RWPE2 (cell line): ENCODE data around the gene YPEL1.

ENCODE experiments used
- ATAC-seq: fragments of 200-7000 bp; cut with Tn5 transposase; 3 replicates; pipeline ENCODE4 v1.9.1; 2021; ENCODE audit warnings: low read depth
- DNase-seq: peaks from one replicate; pipeline ENCODE4 v3.0.0-alpha.2; 2020; ENCODE audit warnings: low spot score
- H3K27ac ChIP-seq: fragments of 450-650 bp; 2 replicates; pipeline ENCODE4 v1.5.1; 2017; ENCODE audit warnings: mild to moderate bottlenecking; ENCODE audit not compliant: poor library complexity, severe bottlenecking
- H3K27me3 ChIP-seq: fragments of 250-450 bp; sonication (Bioruptor Pico); 2 replicates; pipeline ENCODE4 v1.5.1; 2021; ENCODE audit warnings: mild to moderate bottlenecking, moderate library complexity; ENCODE audit not compliant: insufficient read depth, poor library complexity, severe bottlenecking
- H3K36me3 ChIP-seq: fragments of 250-450 bp; sonication (Bioruptor Pico); 2 replicates; pipeline ENCODE4 v1.5.1; 2020; ENCODE audit warnings: low read depth, mild to moderate bottlenecking, moderate library complexity
- H3K4me1 ChIP-seq: fragments of 250-450 bp; sonication (Bioruptor Pico); 2 replicates; pipeline ENCODE4 v1.5.1; 2021; ENCODE audit warnings: mild to moderate bottlenecking, moderate library complexity; ENCODE audit not compliant: insufficient read depth, poor library complexity, severe bottlenecking
- H3K4me3 ChIP-seq: fragments of 250-450 bp; sonication (Bioruptor Pico); 2 replicates; pipeline ENCODE4 v1.5.1; 2021; ENCODE audit warnings: mild to moderate bottlenecking, moderate library complexity; ENCODE audit not compliant: severe bottlenecking
- H3K9me3 ChIP-seq: fragments of 250-450 bp; sonication (Bioruptor Pico); 2 replicates; pipeline ENCODE4 v1.5.1; 2021; ENCODE audit warnings: mild to moderate bottlenecking, moderate library complexity; ENCODE audit not compliant: severe bottlenecking
- CTCF ChIP-seq: fragments of 450-650 bp; IDR thresholded peaks from one replicate; pipeline ENCODE4 v1.5.1; 2017; ENCODE audit warnings: mild to moderate bottlenecking, moderate library complexity; ENCODE audit not compliant: poor library complexity, severe bottlenecking

Gene YPEL1

DNA sequence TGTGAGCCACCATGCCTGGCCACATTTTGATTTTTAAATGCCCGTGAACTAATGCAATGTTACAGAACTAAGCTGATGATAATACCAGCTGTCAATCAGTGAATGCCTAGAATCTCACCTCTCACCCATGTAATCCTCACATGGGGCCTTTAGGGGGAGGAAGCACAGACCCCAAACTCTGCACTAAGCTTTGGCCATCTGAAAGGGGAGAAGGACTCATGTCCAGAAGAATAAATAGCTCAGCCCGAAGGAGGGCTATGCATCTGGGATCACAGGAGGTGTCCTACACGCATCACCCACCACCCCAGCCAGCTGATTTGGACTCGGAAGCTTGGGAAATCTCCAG, 36.0 kb upstream of the YPEL1 start:
- ATAC-seq: no peak
- peaks cover 60% of the 10 kb centered on the region for H3K36me3 ChIP-seq
- H3K4me1 ChIP-seq: no peaks in the 10 kb centered on the region
- no peak overlapping the region for H3K27ac ChIP-seq
- peaks cover 3% of the 10 kb centered on the region for H3K9me3 ChIP-seq
- no peak for DNase-seq
- no peak overlapping the region for H3K4me3 ChIP-seq
- TF ChIP-seq CTCF: no peak
- no peaks in the 10 kb centered on the region for H3K27me3 ChIP-seq

GRCh38 chr22:21768435-21768834, 32.8 kb upstream of the YPEL1 start:
- no peak for DNase-seq
- no peak for ATAC-seq
- TF ChIP-seq CTCF: no peak
- Histone ChIP-seq H3K4me3 (no peak overlapping the region), H3K36me3 (peaks cover 83% of the 10 kb centered on the region), H3K27me3 (no peaks in the 10 kb centered on the region), H3K4me1 (no peaks in the 10 kb centered on the region), H3K27ac (no peak overlapping the region), H3K9me3 (peaks cover 3% of the 10 kb centered on the region)

- H3K36me3 ChIP-seq: peaks cover 89% of the 10 kb centered on the region
- no peak overlapping the region for H3K27ac ChIP-seq
- H3K4me1 ChIP-seq: no peaks in the 10 kb centered on the region
- H3K4me3 ChIP-seq: no peak overlapping the region
- ATAC-seq (no peak), DNase-seq (no peak)
- peaks cover 3% of the 10 kb centered on the region for H3K9me3 ChIP-seq
- no peak for TF ChIP-seq CTCF
- H3K27me3 ChIP-seq: no peaks in the 10 kb centered on the region
These were observed 31.3 kb upstream of the YPEL1 start for GRCh38 chr22:21766691-21767462.

DNA sequence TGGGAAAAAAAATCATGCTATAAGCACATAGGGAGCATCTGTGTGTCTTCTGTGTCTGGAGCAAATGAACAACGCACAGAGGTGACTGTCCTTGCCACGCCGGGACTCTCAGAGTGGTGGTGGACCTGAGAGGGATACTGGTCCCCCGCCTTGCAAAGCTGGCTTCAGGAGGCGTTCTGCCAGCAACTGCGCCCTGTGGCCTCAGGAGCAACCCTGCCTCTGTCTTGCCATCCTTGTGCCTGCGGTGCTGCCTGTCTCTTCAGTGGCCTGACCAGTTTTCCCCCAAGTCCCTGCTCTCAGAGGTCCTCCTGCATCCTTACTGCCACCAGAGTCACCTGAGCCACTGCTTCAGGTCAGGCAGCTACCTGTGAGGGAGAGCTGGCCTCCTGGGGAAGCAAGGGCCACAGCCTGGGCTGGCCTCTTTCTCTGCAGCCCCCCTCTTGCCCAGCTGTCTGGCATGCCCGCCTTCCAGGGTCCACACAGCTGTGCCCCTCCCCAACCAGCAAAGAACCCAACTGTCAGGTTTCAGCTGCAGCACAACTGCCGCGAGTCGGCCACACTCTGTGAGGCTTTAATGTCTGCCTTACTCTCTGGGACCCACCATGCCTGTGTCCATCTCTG, 30.4 kb upstream of the YPEL1 start:
- Histone ChIP-seq H3K9me3 (peaks cover 3% of the 10 kb centered on the region), H3K4me1 (no peaks in the 10 kb centered on the region), H3K27me3 (no peaks in the 10 kb centered on the region), H3K27ac (no peak overlapping the region), H3K36me3 (peaks cover 83% of the 10 kb centered on the region), H3K4me3 (no peak overlapping the region)
- no peak for TF ChIP-seq CTCF
- ATAC-seq (no peak), DNase-seq (no peak)
